Muscle of leg (tissue), 11 donors: ENCODE measurements around the gene CCT5. TPM values are rescaled to one million over a fixed set of nuclear protein-coding genes. Genes with fewer than 3 reads are reported as not detected.
"Not testable (repeated sequence)": the region's sequence is repeated elsewhere in the genome, so short reads cannot be mapped to it uniquely, and the experiment has no call there.

ENCODE experiments used
- DNase-seq: peaks from one replicate; pipeline ENCODE4 v3.0.0; 2013
- H3K27ac ChIP-seq: one replicate; pipeline ENCODE4 v1.5.1; 2013; ENCODE audit warnings: mild to moderate bottlenecking, low read length, control low read depth
- H3K27me3 ChIP-seq: one replicate; pipeline ENCODE4 v1.6.1; 2013; ENCODE audit warnings: low read length; ENCODE audit not compliant: control insufficient read depth, insufficient read depth
- H3K36me3 ChIP-seq: one replicate; pipeline ENCODE4 v1.6.1; 2013; ENCODE audit warnings: low read length; ENCODE audit not compliant: control insufficient read depth, insufficient read depth
- H3K4me1 ChIP-seq: one replicate; pipeline ENCODE4 v1.6.1; 2013; ENCODE audit warnings: low read length; ENCODE audit not compliant: control insufficient read depth, insufficient read depth
- H3K4me3 ChIP-seq: one replicate; pipeline ENCODE4 v1.5.1; 2013; ENCODE audit warnings: low read length, control low read depth
- H3K9me3 ChIP-seq: replicated peaks from 2 replicates; pipeline ENCODE4 v1.6.1; 2013; ENCODE audit warnings: low read depth, low read length; ENCODE audit not compliant: control insufficient read depth
- WGBS: methylation state at CpG from one replicate; pipeline ENCODE4 v1.1.5; 2013; ENCODE audit warnings: missing lambda C conversion rate; ENCODE audit not compliant: insufficient coverage; 5-methylcytosine and 5-hydroxymethylcytosine counted together
- polyA plus RNA-seq, 8 donors: library from polyadenylated mRNA; unstranded; fragments of 120-200 nt; gene quantifications; one replicate each; pipeline versions ENCODE4 v1.2.1 to v1.2.3, GENCODE V29; 2013; ENCODE audit warnings: inconsistent platforms in 1 of 8, low replicate concordance in 1 of 8; ENCODE audit not compliant: insufficient read length in 8 of 8, insufficient read depth in 1 of 8
- total RNA-seq: library from RNA; stranded (reverse); fragments of 120-200 nt; gene quantifications from one replicate; pipeline ENCODE4 v1.2.4, GENCODE V29; 2013

The CCT5 gene
- total and polyA plus RNA-seq, 9 donors = 153 to 223 (median 177) TPM

- H3K4me1 ChIP-seq = no peaks in the 10 kb centered on the region
- H3K36me3 ChIP-seq = peaks cover 6% of the 10 kb centered on the region
- DNase-seq = no peak
- H3K9me3 ChIP-seq = no peaks in the 10 kb centered on the region
- H3K4me3 ChIP-seq = no peak overlapping the region
- H3K27me3 ChIP-seq = no peaks in the 10 kb centered on the region
- 61% methylated on average over 7 of the region's 9 CpGs for WGBS
- no peak overlapping the region for H3K27ac ChIP-seq
Measured at GRCh38 chr5:10272053-10272874, 22.2 kb downstream of the CCT5 start.

- not testable (repeated sequence) for H3K27ac ChIP-seq, H3K4me3 ChIP-seq, H3K36me3 ChIP-seq, DNase-seq, H3K27me3 ChIP-seq, H3K9me3 ChIP-seq, H3K4me1 ChIP-seq
- WGBS = 78% methylated on average over 3 of the region's 6 CpGs
Measured at GRCh38 chr5:10272875-10273209, 22.8 kb downstream of the CCT5 start.

- Histone ChIP-seq H3K36me3 (peaks cover 14% of the 10 kb centered on the region), H3K27me3 (no peaks in the 10 kb centered on the region), H3K4me1 (peaks cover 2% of the 10 kb centered on the region), H3K4me3 (no peak overlapping the region), H3K27ac (no peak overlapping the region), H3K9me3 (no peaks in the 10 kb centered on the region)
- 63% methylated on average over 6 of the region's 10 CpGs for WGBS
- DNase-seq = no peak
Measured at GRCh38 chr5:10275460-10275859, 25.4 kb downstream of the CCT5 start.

GRCh38 chr5:10275991-10276390, 25.9 kb downstream of the CCT5 start:
- peaks cover 14% of the 10 kb centered on the region for H3K36me3 ChIP-seq
- peaks cover 2% of the 10 kb centered on the region for H3K4me1 ChIP-seq
- H3K27ac ChIP-seq = no peak overlapping the region
- 86% methylated on average over 7 of the region's 9 CpGs for WGBS
- no peaks in the 10 kb centered on the region for H3K27me3 ChIP-seq
- no peak for DNase-seq
- H3K4me3 ChIP-seq = no peak overlapping the region
- H3K9me3 ChIP-seq = no peaks in the 10 kb centered on the region

- Histone ChIP-seq H3K27ac (no peak overlapping the region), H3K4me3 (no peak overlapping the region), H3K36me3 (peaks cover 14% of the 10 kb centered on the region), H3K27me3 (no peaks in the 10 kb centered on the region), H3K9me3 (no peaks in the 10 kb centered on the region), H3K4me1 (peaks cover 2% of the 10 kb centered on the region)
- no peak for DNase-seq
- 84% methylated on average over 3 of the region's 7 CpGs for WGBS
Measured at GRCh38 chr5:10276691-10277090, 26.6 kb downstream of the CCT5 start.

- 84% methylated on average over 11 of the region's 13 CpGs for WGBS
- no peak overlapping the region for H3K27ac ChIP-seq
- no peaks in the 10 kb centered on the region for H3K9me3 ChIP-seq
- DNase-seq = no peak
- peaks cover 14% of the 10 kb centered on the region for H3K36me3 ChIP-seq
- peaks cover 2% of the 10 kb centered on the region for H3K4me1 ChIP-seq
- H3K4me3 ChIP-seq = no peak overlapping the region
- no peaks in the 10 kb centered on the region for H3K27me3 ChIP-seq
Measured at GRCh38 chr5:10277773-10278630, 27.9 kb downstream of the CCT5 start.

- peaks cover 14% of the 10 kb centered on the region for H3K36me3 ChIP-seq
- no peak overlapping the region for H3K4me3 ChIP-seq
- H3K4me1 ChIP-seq = peaks cover 2% of the 10 kb centered on the region
- H3K9me3 ChIP-seq = no peaks in the 10 kb centered on the region
- no peak overlapping the region for H3K27ac ChIP-seq
- WGBS = 86% methylated on average over 11 of the region's 12 CpGs
- no peak for DNase-seq
- H3K27me3 ChIP-seq = no peaks in the 10 kb centered on the region
Measured at GRCh38 chr5:10278658-10279279, 28.7 kb downstream of the CCT5 start.

- Histone ChIP-seq H3K4me3 (no peak overlapping the region), H3K36me3 (peaks cover 14% of the 10 kb centered on the region), H3K9me3 (no peaks in the 10 kb centered on the region), H3K27ac (no peak overlapping the region), H3K27me3 (no peaks in the 10 kb centered on the region), H3K4me1 (peaks cover 3% of the 10 kb centered on the region)
- WGBS = no CpG with 5 or more reads among the region's 4 CpGs
- DNase-seq = peak; percentile 33
Measured at GRCh38 chr5:10279328-10279727, 29.2 kb downstream of the CCT5 start.

GRCh38 chr5:10279925-10280720, 30.0 kb downstream of the CCT5 start:
- Histone ChIP-seq H3K27me3 (no peaks in the 10 kb centered on the region), H3K4me3 (no peak overlapping the region), H3K36me3 (peaks cover 14% of the 10 kb centered on the region), H3K4me1 (peaks cover 3% of the 10 kb centered on the region), H3K9me3 (no peaks in the 10 kb centered on the region), H3K27ac (no peak overlapping the region)
- WGBS = 93% methylated on average over 1 of the region's 7 CpGs
- DNase-seq = no peak
